Stomach (tissue), 9 donors: ENCODE data around the gene EMP1. TPM values are rescaled to one million over a fixed set of nuclear protein-coding genes. Genes with fewer than 3 reads are reported as not detected.

ENCODE experiments used
- DNase-seq, 2 donors: peaks; one replicate each; pipeline versions ENCODE4 v3.0.0 to v3.0.0-alpha.2; 2013 to 2019
- H3K27ac ChIP-seq, 5 donors: fragments of 200-600 bp in 4 of 5; sonication (generic) in 4 of 5; one replicate each; pipeline ENCODE4 v1.5.1; 2013 to 2019; ENCODE audit warnings: mild to moderate bottlenecking in 1 of 5, moderate library complexity in 1 of 5
- H3K27me3 ChIP-seq, 3 donors: fragments of 200-600 bp; sonication (generic); one replicate each; pipeline ENCODE4 v1.5.1; 2017 to 2019; ENCODE audit warnings: mixed run types in 1 of 3
- H3K36me3 ChIP-seq, 4 donors: fragments of 200-600 bp; sonication (generic); 1 replicate in 3 of 4; 2 replicates in 1 of 4; pipeline ENCODE4 v1.5.1; 2016 to 2019
- H3K4me1 ChIP-seq, 4 donors: fragments of 200-600 bp; sonication (generic); one replicate each; pipeline ENCODE4 v1.5.1; 2016 to 2019
- H3K4me3 ChIP-seq, 4 donors: fragments of 200-600 bp; sonication (generic) in 3 of 4; one replicate each; pipeline ENCODE4 v1.5.1; 2016 to 2019; ENCODE audit warnings: mild to moderate bottlenecking in 1 of 4
- H3K9me3 ChIP-seq, 4 donors: fragments of 200-600 bp; sonication (generic); one replicate each; pipeline ENCODE4 v1.5.1; 2016 to 2019
- EP300 ChIP-seq: sonication (generic); formaldehyde crosslinking; IDR thresholded peaks from one replicate; pipeline ENCODE4 v1.6.1; 2017; ENCODE audit warnings: antibody characterized with exemption
- POLR2A ChIP-seq, 4 donors: fragments of 450-650 bp; IDR thresholded peaks; one replicate each; pipeline ENCODE4 v1.6.1; 2016; ENCODE audit warnings: antibody characterized with exemption in 4 of 4, control low read depth in 2 of 4, mild to moderate bottlenecking in 1 of 4, moderate library complexity in 1 of 4
- POLR2AphosphoS5 ChIP-seq, 3 donors: sonication (generic); formaldehyde crosslinking; IDR thresholded peaks; one replicate each; pipeline ENCODE4 v1.6.1; 2016; ENCODE audit warnings: antibody characterized with exemption in 3 of 3
- WGBS, 5 donors: extraction: QIAGEN DNeasy Blood & Tissue Kit in 3 of 5; methylation state at CpG; one replicate each; pipeline versions ENCODE4 v1.1.5 to v1.1.7; 2013 to 2018; 5-methylcytosine and 5-hydroxymethylcytosine counted together
- intact Hi-C: fragments of 100-400 bp; cut with DNase I; formaldehyde crosslinking; loops from one replicate; pipeline ENCODE4 v1.15.1; 2023; ENCODE audit warnings: low total_unique reads
- polyA plus RNA-seq, 3 donors: library from polyadenylated mRNA; stranded (reverse); fragments of 200-250 nt; gene quantifications; one replicate each; pipeline ENCODE4 v1.2.3, GENCODE V29; 2013
- total RNA-seq, 5 donors: library from RNA; depleted of rRNA; stranded (reverse); fragments of >200 nt; gene quantifications; one replicate each; pipeline versions ENCODE4 v1.1.0 to v1.2.3, GENCODE V29; 2014 to 2016
- TF ChIP-seq, protein P1 (sequence below), 7 experiments: fragments of 450-650 bp in 4 of 7; fragments of 200-600 bp in 3 of 7; sonication (generic) in 3 of 7; IDR thresholded peaks; one replicate each; pipeline ENCODE4 v1.5.1; 2016 to 2019; ENCODE audit warnings: antibody characterized with exemption in 7 of 7, control low read depth in 2 of 7, mild to moderate bottlenecking in 1 of 7
- donor health status: healthy with polysubstance abuse.
- donor health status: Bipolar disorder and iron deficiency.
- donor health status: healthy.

Gene EMP1
- total and polyA plus RNA-seq, 8 donors = 6.2 to 209 (median 21.8) TPM

- Histone ChIP-seq H3K27ac (no peak overlapping the region), H3K27me3 (no peaks in the 10 kb centered on the region), H3K9me3 (no peaks in the 10 kb centered on the region), H3K36me3 (no peaks in the 10 kb centered on the region), H3K4me3 (no peak overlapping the region), H3K4me1 (no peaks in the 10 kb centered on the region)
- DNase-seq = no peak
- TF ChIP-seq POLR2AphosphoS5 (IDR thresholded peaks at IDR 0.05) (no peak), POLR2A (IDR thresholded peaks at IDR 0.05) (no peak), EP300 (no peak)
- TF ChIP-seq, protein P1, sequence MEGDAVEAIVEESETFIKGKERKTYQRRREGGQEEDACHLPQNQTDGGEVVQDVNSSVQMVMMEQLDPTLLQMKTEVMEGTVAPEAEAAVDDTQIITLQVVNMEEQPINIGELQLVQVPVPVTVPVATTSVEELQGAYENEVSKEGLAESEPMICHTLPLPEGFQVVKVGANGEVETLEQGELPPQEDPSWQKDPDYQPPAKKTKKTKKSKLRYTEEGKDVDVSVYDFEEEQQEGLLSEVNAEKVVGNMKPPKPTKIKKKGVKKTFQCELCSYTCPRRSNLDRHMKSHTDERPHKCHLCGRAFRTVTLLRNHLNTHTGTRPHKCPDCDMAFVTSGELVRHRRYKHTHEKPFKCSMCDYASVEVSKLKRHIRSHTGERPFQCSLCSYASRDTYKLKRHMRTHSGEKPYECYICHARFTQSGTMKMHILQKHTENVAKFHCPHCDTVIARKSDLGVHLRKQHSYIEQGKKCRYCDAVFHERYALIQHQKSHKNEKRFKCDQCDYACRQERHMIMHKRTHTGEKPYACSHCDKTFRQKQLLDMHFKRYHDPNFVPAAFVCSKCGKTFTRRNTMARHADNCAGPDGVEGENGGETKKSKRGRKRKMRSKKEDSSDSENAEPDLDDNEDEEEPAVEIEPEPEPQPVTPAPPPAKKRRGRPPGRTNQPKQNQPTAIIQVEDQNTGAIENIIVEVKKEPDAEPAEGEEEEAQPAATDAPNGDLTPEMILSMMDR (IDR thresholded peaks at IDR 0.05) = no peak
- intact Hi-C loops = no loop called here
- WGBS, 5 donors = 59 to 63% (median 61%) methylated on average over 5 of the region's 5 CpGs
Observed at GRCh38 chr12:13229504-13229903, 33.0 kb downstream of the EMP1 start.

GRCh38 chr12:13230500-13230899, 34.0 kb downstream of the EMP1 start:
- Histone ChIP-seq H3K27ac (no peak overlapping the region), H3K4me1 (no peaks in the 10 kb centered on the region), H3K9me3 (no peaks in the 10 kb centered on the region), H3K36me3 (no peaks in the 10 kb centered on the region), H3K27me3 (no peaks in the 10 kb centered on the region), H3K4me3 (no peak overlapping the region)
- intact Hi-C loops = no loop called here
- 77 to 85% (median 83%) methylated on average over 5 of the region's 5 CpGs for WGBS, 5 donors
- TF ChIP-seq POLR2A (IDR thresholded peaks at IDR 0.05) (no peak), POLR2AphosphoS5 (IDR thresholded peaks at IDR 0.05) (no peak), EP300 (no peak)
- TF ChIP-seq, protein P1 (IDR thresholded peaks at IDR 0.05) = no peak
- no peak for DNase-seq

DNA sequence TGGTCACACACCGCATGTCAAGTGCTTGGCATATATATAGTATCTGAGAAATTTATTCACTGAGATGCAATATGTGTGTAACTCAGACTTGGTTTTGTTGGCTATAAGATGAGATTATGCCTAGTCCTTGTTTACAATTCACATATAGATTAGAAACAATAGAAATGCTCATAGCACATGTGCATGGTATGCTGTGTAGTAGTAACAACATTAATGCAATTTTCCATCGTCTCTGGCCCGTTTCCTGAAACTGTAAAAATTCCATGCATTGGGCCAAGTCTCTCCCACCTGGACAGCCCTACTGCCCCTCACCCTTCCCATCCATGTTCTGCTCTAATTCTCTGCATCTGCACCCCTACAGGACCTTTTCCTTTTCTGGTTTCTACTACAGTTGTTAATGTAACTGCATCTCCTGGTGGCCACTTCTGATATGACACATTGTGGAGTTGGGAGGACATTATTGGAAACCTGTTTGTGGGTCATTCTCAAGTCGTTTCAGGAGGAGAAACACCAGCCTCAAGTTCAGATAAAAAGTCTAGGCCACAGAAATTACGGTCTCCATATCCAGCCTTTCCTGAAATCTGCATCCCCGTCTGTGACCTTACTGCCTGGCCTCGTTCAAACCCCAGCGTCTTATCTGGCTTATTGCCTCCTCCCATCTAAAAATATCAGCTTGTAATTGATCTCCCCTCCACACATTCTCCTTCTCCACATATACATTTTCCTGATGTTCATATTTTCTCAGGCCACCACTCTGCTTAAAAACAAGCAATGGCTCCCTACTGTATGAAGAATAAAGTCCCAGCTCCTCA, 37.5 kb downstream of the EMP1 start:
- TF ChIP-seq, protein P1 (IDR thresholded peaks at IDR 0.05) = peak in 5 of 7 experiments; percentile 67 to 90 (median 77)
- no peak for TF ChIP-seq POLR2A (IDR thresholded peaks at IDR 0.05)
- no peak for TF ChIP-seq EP300
- H3K36me3 ChIP-seq = no peaks in the 10 kb centered on the region
- peak; percentile 37 to 79 for DNase-seq
- no peaks in the 10 kb centered on the region for H3K27me3 ChIP-seq
- no peaks in the 10 kb centered on the region for H3K4me1 ChIP-seq
- no peaks in the 10 kb centered on the region for H3K9me3 ChIP-seq
- no peak overlapping the region for H3K27ac ChIP-seq
- 56 to 65% (median 63%) methylated on average over 8 of the region's 8 CpGs for WGBS, 5 donors
- intact Hi-C loops = no loop called here
- H3K4me3 ChIP-seq = no peak overlapping the region

DNA sequence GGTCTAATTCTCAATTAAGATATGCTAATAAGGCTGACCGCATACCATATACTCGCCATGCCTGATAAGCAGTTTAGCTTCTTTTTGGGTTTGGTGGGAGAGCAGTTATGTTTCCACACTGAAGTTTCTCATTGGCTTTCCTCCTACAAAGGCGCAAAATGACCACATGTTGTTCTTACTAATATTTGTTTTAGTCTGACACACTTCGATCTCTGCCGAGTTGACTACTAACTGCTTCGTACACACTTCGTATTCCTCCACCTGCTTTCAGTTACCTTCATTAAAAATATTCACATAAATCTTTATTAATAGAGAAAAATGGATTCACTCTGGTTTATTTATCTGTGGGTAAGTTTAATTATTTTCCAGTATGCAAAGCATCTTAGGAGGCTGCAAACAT, 41.7 kb downstream of the EMP1 start:
- Histone ChIP-seq H3K9me3 (no peaks in the 10 kb centered on the region), H3K27ac (no peak overlapping the region), H3K36me3 (no peaks in the 10 kb centered on the region), H3K27me3 (peaks cover 0 to 8% (median 0%) of the 10 kb centered on the region in 3 donors), H3K4me1 (no peaks in the 10 kb centered on the region), H3K4me3 (no peak overlapping the region)
- 31 to 57% (median 54%) methylated on average over 7 of the region's 7 CpGs for WGBS, 5 donors
- DNase-seq = no peak
- no peak for TF ChIP-seq POLR2A (IDR thresholded peaks at IDR 0.05)
- TF ChIP-seq EP300 = no peak
- intact Hi-C loops = no loop called here
